GM12878 (cell line): ENCODE results near the gene AKR1B15. TPM values are rescaled to one million over a fixed set of nuclear protein-coding genes. Genes with fewer than 3 reads are reported as not detected.

Experiments used
- ATAC-seq: fragments of 200-7000 bp; cut with Tn5 transposase; 3 replicates; pipeline ENCODE4 v1.9.1; 2020; ENCODE audit warnings: mild to moderate bottlenecking, moderate library complexity
- BruUV-seq: library from RNA; stranded (reverse); fragments of 400-500 nt; replicated peaks from 2 replicates; lab custom pipeline; 2021; lab: Mats Ljungman, UMichigan
- CTCF ChIA-PET: fragments of 300-600 bp; sonication (Branson Sonifier 250); formaldehyde crosslinking; extraction: SDS; loops from one replicate; lab custom pipeline; 2021; ENCODE audit warnings: inconsistent platforms; lab: Yijun Ruan, JAX
- POLR2A ChIA-PET: fragments of 350-600 bp; formaldehyde crosslinking; extraction: SDS; loops from one replicate; lab custom pipeline; 2021; ENCODE audit warnings: inconsistent platforms; lab: Charles Lee
- RAD21 ChIA-PET: fragments of 300-600 bp; sonication (Branson Sonifier 250); formaldehyde crosslinking; loops from one replicate; lab custom pipeline; 2023; ENCODE audit warnings: antibody characterized with exemption; ENCODE audit not compliant: unreplicated experiment; lab: Charles Lee
- SMC1A ChIA-PET: fragments of 300-600 bp; sonication (Branson Sonifier 250); formaldehyde crosslinking; loops from one replicate; lab custom pipeline; 2023; ENCODE audit not compliant: unreplicated experiment, uncharacterized antibody; lab: Charles Lee
- DNase-seq: peaks from one replicate; pipeline ENCODE4 v3.0.0-alpha.2; 2011; ENCODE audit warnings: low read depth, low spot score
- FAIRE-seq: peaks from 3 replicates; lab custom pipeline; 2011; peaks lifted over from hg19 to GRCh38; lab: Jason Lieb, UNC
- H2AFZ ChIP-seq: 2 replicates; pipeline ENCODE4 v1.6.0; 2011; ENCODE audit warnings: low read depth, low read length, control low read depth; ENCODE audit not compliant: control insufficient read depth
- H3K27ac ChIP-seq: 2 replicates; pipeline ENCODE4 v1.5.1; 2011; ENCODE audit warnings: control low read depth; ENCODE audit not compliant: control insufficient read depth, insufficient read depth
- H3K27me3 ChIP-seq, 2 experiments: replicated peaks in 1 of 2; 2 replicates each; pipeline versions ENCODE4 v1.6.0 to v1.6.1; 2011; ENCODE audit warnings: low read length in 1 of 2; ENCODE audit not compliant: control insufficient read depth in 2 of 2, insufficient read depth in 2 of 2
- H3K36me3 ChIP-seq, 2 experiments: 2 replicates each; pipeline ENCODE4 v1.5.1; 2011; ENCODE audit warnings: low read length in 1 of 2; ENCODE audit not compliant: control insufficient read depth in 2 of 2, insufficient read depth in 2 of 2
- H3K4me1 ChIP-seq: 2 replicates; pipeline ENCODE4 v1.6.1; 2011; ENCODE audit warnings: mild to moderate bottlenecking, low read length, moderate library complexity, mixed read lengths; ENCODE audit not compliant: control insufficient read depth, insufficient read depth
- H3K4me2 ChIP-seq: 2 replicates; pipeline ENCODE4 v1.6.0; 2011; ENCODE audit warnings: control low read depth; ENCODE audit not compliant: control insufficient read depth, insufficient read depth
- H3K4me3 ChIP-seq: fragments of 200-600 bp; sonication (generic); 2 replicates; pipeline ENCODE4 v1.5.1; 2016
- H3K79me2 ChIP-seq: 2 replicates; pipeline ENCODE4 v1.6.0; 2011; ENCODE audit warnings: low read length; ENCODE audit not compliant: control insufficient read depth, insufficient read depth
- H3K9ac ChIP-seq: 2 replicates; pipeline ENCODE4 v1.8.0; 2011; ENCODE audit warnings: low read length, control low read depth, mixed read lengths; ENCODE audit not compliant: control insufficient read depth, insufficient read depth
- H3K9me3 ChIP-seq: replicated peaks from 3 replicates; pipeline ENCODE4 v1.5.1; 2011; ENCODE audit warnings: mild to moderate bottlenecking, low read length; ENCODE audit not compliant: control insufficient read depth, insufficient read depth
- H4K20me1 ChIP-seq: 2 replicates; pipeline ENCODE4 v1.6.0; 2011; ENCODE audit not compliant: control insufficient read depth, insufficient read depth
- ATF3 ChIP-seq: IDR thresholded peaks from 2 replicates; pipeline ENCODE4 v1.6.1; 2011; ENCODE audit warnings: low read depth, mild to moderate bottlenecking, low read length, moderate library complexity, borderline replicate concordance; ENCODE audit errors: extremely low read depth
- DPF2 ChIP-seq: fragments of 450-650 bp; IDR thresholded peaks from 2 replicates; pipeline ENCODE4 v1.6.1; 2017; ENCODE audit warnings: mild to moderate bottlenecking
- EED ChIP-seq: sonication (generic); IDR thresholded peaks from 2 replicates; pipeline ENCODE4 v1.6.1; 2016; ENCODE audit warnings: antibody characterized with exemption, low read depth
- FOS ChIP-seq: IDR thresholded peaks from 3 replicates; pipeline ENCODE4 v1.6.1; 2011; ENCODE audit warnings: borderline replicate concordance; ENCODE audit not compliant: insufficient read length; ENCODE audit errors: extremely low read depth
- GABPA ChIP-seq: IDR thresholded peaks from 2 replicates; pipeline ENCODE4 v1.6.1; 2014; ENCODE audit warnings: antibody characterized with exemption, low read depth, mild to moderate bottlenecking, inconsistent platforms
- HDAC2 ChIP-seq: fragments of 200-600 bp; sonication (generic); IDR thresholded peaks from 2 replicates; pipeline ENCODE4 v1.6.1; 2017
- HDAC6 ChIP-seq: fragments of 200-600 bp; sonication (generic); IDR thresholded peaks from one replicate; pipeline ENCODE4 v1.8.0; 2017; ENCODE audit warnings: antibody characterized with exemption; ENCODE audit not compliant: unreplicated experiment
- KDM1A ChIP-seq: fragments of 200-600 bp; sonication (generic); IDR thresholded peaks from 2 replicates; pipeline ENCODE4 v1.6.1; 2016; ENCODE audit warnings: borderline replicate concordance
- MYB ChIP-seq: fragments of 150-350 bp; IDR thresholded peaks from 2 replicates; pipeline ENCODE4 v1.6.1; 2014; ENCODE audit warnings: mild to moderate bottlenecking, low read depth, low read length, borderline replicate concordance
- MYC ChIP-seq: IDR thresholded peaks from 2 replicates; pipeline ENCODE4 v1.6.1; 2011; ENCODE audit warnings: mild to moderate bottlenecking, low read length, moderate library complexity, inconsistent platforms; ENCODE audit not compliant: insufficient read depth, insufficient replicate concordance, insufficient read length, severe bottlenecking
- PML ChIP-seq: IDR thresholded peaks from 2 replicates; pipeline ENCODE4 v1.6.1; 2012; ENCODE audit warnings: low read length, inconsistent platforms
- RAD51 ChIP-seq: fragments of 450-650 bp; IDR thresholded peaks from 2 replicates; pipeline ENCODE4 v1.6.1; 2016; ENCODE audit warnings: moderate library complexity, mild to moderate bottlenecking, inconsistent platforms
- SIX5 ChIP-seq: IDR thresholded peaks from 2 replicates; pipeline ENCODE4 v1.6.1; 2011; ENCODE audit warnings: mild to moderate bottlenecking, low read depth, low read length, moderate library complexity; ENCODE audit not compliant: severe bottlenecking
- TARDBP ChIP-seq: IDR thresholded peaks from 2 replicates; pipeline ENCODE4 v1.6.1; 2016; ENCODE audit warnings: borderline replicate concordance
- TCF12 ChIP-seq: IDR thresholded peaks from 2 replicates; pipeline ENCODE4 v1.6.1; 2011; ENCODE audit warnings: low read depth, mild to moderate bottlenecking, low read length
- TCF3 ChIP-seq: IDR thresholded peaks from 2 replicates; pipeline ENCODE4 v1.6.1; 2012; ENCODE audit warnings: low read depth, mild to moderate bottlenecking, low read length, borderline replicate concordance; ENCODE audit not compliant: insufficient read depth
- WRNIP1 ChIP-seq: IDR thresholded peaks from 2 replicates; pipeline ENCODE4 v1.6.1; 2011; ENCODE audit warnings: low read depth, low read length, improper control_type of control experiment, borderline replicate concordance
- ZNF207 ChIP-seq: fragments of 450-650 bp; IDR thresholded peaks from 2 replicates; pipeline ENCODE4 v1.6.1; 2014; ENCODE audit warnings: antibody characterized with exemption, mild to moderate bottlenecking, borderline replicate concordance
- WGBS: methylation state at CpG from one replicate; pipeline ENCODE4 v1.1.6; 2016; ENCODE audit warnings: low lambda C conversion rate; ENCODE audit not compliant: insufficient replicate concordance, insufficient coverage; ENCODE audit errors: missing lambda C conversion rate; 5-methylcytosine and 5-hydroxymethylcytosine counted together
- in situ Hi-C: fragments of 300-500 bp; cut with MboI; formaldehyde crosslinking; loops from 9 replicates; pipeline ENCODE4 v1.14.3; 2018; ENCODE audit warnings: mixed read lengths
- intact Hi-C: fragments of 100-400 bp; cut with micrococcal nuclease; formaldehyde crosslinking; loops from one replicate; pipeline ENCODE4 v1.14.2; 2022; ENCODE audit not compliant: unreplicated experiment
- polyA plus RNA-seq, 11 experiments: library from polyadenylated mRNA; depleted of rRNA in 4 of 11; unstranded in 6 of 11; stranded (reverse) in 5 of 11; fragments of >200 nt; fragmentation: Nextera tagmentation in 4 of 11; fragmentation: Illumina TruSeq in 1 of 11; extraction: Ambion mirVana in 4 of 11; extraction: Trizol in 1 of 11; gene quantifications; 1 replicate in 1 of 11; 2 replicates in 10 of 11; pipeline versions ENCODE4 v1.2.1 to v1.2.3, GENCODE V29; 2011 to 2016; ENCODE audit warnings: inconsistent platforms in 2 of 11, missing spikeins in 2 of 11, low read depth in 1 of 11
- total RNA-seq, 4 experiments: library from RNA; depleted of rRNA in 3 of 4; stranded (reverse); fragments of >200 nt in 3 of 4; fragmentation: Illumina TruSeq in 1 of 4; extraction: Trizol in 1 of 4; gene quantifications; 2 replicates each; pipeline versions ENCODE4 v1.2.1 to v1.2.3, GENCODE V29; 2013 to 2021
- TF ChIP-seq, protein P1 (sequence below): fragments of 450-650 bp; IDR thresholded peaks from 2 replicates; pipeline ENCODE4 v1.6.1; 2017; ENCODE audit warnings: mild to moderate bottlenecking, low read depth, inconsistent platforms; ENCODE audit not compliant: poor library complexity, severe bottlenecking
- TF ChIP-seq, protein P2 (sequence below): fragments of 450-650 bp; formaldehyde crosslinking; IDR thresholded peaks from 2 replicates; pipeline ENCODE4 v1.5.0; 2022; ENCODE audit warnings: mild to moderate bottlenecking, missing genetic modification characterization

Gene AKR1B15
- total and polyA plus RNA-seq, 10 of the 15 experiments (the other 5 are each of a cell fraction or from before 2014, with no cell fraction given): 0.06 TPM; not detected in 9

DNA sequence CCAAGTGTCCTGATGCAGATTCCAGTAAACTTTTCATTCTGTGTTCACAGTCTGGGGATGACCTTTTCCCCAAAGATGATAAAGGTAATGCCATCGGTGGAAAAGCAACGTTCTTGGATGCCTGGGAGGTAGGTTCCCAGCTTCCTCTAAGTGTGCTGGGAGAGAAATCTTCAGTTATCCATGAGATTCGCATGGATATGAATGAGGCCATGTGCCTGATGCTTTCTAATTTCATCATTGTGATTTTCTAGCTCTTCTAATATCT lies 16.0 kb upstream of the AKR1B15 start:
- Histone ChIP-seq H3K79me2 (no peaks in the 10 kb centered on the region), H3K4me3 (no peak overlapping the region), H4K20me1 (no peaks in the 10 kb centered on the region), H3K36me3 (no peaks in the 10 kb centered on the region), H3K27ac (no peak overlapping the region), H3K9me3 (no peaks in the 10 kb centered on the region), H3K27me3 (peaks cover 2% of the 10 kb centered on the region in 2 experiments; a peak in 2 of 4 replicates), H2AFZ (no peak overlapping the region), H3K4me2 (no peak overlapping the region), H3K4me1 (no peaks in the 10 kb centered on the region), H3K9ac (no peak overlapping the region)
- 29% methylated on average over 3 of the region's 3 CpGs for WGBS
- ChIA-PET POLR2A (no interaction called here), SMC1A (no interaction called here), CTCF (interaction anchor here (1.5 kb wide), 1 partner anchor 101 kb away, joined by 4 read pairs; no protein-coding TSS in a partner anchor), RAD21 (no interaction called here)
- no TSS peak for BruUV-seq
- TF ChIP-seq RAD51: no peak
- TF ChIP-seq PML: no peak
- no peak for TF ChIP-seq MYC
- TF ChIP-seq TCF12: no peak
- no peak for TF ChIP-seq TCF3
- TF ChIP-seq HDAC6: no peak
- TF ChIP-seq SIX5: no peak
- TF ChIP-seq DPF2: no peak
- TF ChIP-seq GABPA: no peak
- no peak for TF ChIP-seq WRNIP1
- TF ChIP-seq, protein P1, sequence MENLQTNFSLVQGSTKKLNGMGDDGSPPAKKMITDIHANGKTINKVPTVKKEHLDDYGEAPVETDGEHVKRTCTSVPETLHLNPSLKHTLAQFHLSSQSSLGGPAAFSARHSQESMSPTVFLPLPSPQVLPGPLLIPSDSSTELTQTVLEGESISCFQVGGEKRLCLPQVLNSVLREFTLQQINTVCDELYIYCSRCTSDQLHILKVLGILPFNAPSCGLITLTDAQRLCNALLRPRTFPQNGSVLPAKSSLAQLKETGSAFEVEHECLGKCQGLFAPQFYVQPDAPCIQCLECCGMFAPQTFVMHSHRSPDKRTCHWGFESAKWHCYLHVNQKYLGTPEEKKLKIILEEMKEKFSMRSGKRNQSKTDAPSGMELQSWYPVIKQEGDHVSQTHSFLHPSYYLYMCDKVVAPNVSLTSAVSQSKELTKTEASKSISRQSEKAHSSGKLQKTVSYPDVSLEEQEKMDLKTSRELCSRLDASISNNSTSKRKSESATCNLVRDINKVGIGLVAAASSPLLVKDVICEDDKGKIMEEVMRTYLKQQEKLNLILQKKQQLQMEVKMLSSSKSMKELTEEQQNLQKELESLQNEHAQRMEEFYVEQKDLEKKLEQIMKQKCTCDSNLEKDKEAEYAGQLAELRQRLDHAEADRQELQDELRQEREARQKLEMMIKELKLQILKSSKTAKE: no peak
- no peak for TF ChIP-seq ATF3
- TF ChIP-seq KDM1A: no peak
- no peak for TF ChIP-seq MYB
- TF ChIP-seq, protein P2, sequence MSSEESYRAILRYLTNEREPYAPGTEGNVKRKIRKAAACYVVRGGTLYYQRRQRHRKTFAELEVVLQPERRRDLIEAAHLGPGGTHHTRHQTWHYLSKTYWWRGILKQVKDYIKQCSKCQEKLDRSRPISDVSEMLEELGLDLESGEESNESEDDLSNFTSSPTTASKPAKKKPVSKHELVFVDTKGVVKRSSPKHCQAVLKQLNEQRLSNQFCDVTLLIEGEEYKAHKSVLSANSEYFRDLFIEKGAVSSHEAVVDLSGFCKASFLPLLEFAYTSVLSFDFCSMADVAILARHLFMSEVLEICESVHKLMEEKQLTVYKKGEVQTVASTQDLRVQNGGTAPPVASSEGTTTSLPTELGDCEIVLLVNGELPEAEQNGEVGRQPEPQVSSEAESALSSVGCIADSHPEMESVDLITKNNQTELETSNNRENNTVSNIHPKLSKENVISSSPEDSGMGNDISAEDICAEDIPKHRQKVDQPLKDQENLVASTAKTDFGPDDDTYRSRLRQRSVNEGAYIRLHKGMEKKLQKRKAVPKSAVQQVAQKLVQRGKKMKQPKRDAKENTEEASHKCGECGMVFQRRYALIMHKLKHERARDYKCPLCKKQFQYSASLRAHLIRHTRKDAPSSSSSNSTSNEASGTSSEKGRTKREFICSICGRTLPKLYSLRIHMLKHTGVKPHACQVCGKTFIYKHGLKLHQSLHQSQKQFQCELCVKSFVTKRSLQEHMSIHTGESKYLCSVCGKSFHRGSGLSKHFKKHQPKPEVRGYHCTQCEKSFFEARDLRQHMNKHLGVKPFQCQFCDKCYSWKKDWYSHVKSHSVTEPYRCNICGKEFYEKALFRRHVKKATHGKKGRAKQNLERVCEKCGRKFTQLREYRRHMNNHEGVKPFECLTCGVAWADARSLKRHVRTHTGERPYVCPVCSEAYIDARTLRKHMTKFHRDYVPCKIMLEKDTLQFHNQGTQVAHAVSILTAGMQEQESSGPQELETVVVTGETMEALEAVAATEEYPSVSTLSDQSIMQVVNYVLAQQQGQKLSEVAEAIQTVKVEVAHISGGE (CRISPR knock-in tag): no peak
- TF ChIP-seq ZNF207: no peak
- TF ChIP-seq HDAC2: no peak
- TF ChIP-seq EED: no peak
- TF ChIP-seq FOS: no peak
- no peak for TF ChIP-seq TARDBP
- intact Hi-C loops (no loop called here), in situ Hi-C loops (no loop called here)
- no peak for ATAC-seq
- FAIRE-seq: no peak
- DNase-seq: no peak
